ENCODE measurements around the gene ZNF570.
A peak's percentile ranks its signal among the peaks of the same experiment; 100 is the strongest.

Gene ZNF570

DNA sequence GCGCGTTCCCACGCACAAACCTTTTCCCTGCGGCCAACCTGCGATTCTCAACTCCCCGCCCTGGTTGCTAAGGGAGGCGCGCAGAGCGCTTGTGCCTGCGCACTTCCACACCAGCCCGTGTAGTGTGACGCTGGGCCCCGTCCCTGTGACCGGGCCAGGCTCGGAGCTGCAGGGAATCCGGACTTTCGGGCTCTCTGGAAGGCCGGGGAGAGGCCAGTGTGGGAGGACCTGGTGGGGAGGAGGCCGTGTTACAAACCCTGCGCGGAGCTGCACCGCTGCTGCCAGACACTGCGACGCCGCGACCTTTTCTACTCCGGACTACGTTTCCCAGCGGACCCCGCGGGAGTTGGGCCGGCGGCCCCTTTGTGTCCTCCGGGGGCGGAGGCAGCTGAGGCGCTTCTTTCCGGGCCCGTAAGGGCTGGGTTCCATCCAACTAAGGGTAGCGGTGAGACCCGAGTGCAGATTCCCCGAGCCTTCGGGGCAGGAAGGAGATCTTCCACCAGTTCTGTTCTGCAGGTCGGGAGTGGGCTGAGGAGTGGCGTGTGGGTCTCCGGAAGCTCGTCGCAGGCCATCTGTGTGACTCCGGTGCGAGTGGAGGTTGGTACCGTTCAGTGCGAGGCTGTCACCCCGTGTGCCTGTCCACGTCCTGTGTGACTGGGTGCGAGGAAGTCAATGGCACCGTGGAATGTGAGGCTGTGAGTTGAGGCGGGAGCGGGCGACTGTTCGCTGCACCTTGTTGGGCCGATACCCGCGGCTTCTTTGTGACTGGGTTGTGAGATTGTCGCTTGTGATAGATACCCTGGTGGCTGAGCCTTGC is at the start of gene ZNF570:
TSS of gene ZNF570 (plus strand) at position 396 of the 817 bp plus-strand sequence. CDS start 999 bp downstream, outside the sequence.
- no peak for DNase-seq

DNA sequence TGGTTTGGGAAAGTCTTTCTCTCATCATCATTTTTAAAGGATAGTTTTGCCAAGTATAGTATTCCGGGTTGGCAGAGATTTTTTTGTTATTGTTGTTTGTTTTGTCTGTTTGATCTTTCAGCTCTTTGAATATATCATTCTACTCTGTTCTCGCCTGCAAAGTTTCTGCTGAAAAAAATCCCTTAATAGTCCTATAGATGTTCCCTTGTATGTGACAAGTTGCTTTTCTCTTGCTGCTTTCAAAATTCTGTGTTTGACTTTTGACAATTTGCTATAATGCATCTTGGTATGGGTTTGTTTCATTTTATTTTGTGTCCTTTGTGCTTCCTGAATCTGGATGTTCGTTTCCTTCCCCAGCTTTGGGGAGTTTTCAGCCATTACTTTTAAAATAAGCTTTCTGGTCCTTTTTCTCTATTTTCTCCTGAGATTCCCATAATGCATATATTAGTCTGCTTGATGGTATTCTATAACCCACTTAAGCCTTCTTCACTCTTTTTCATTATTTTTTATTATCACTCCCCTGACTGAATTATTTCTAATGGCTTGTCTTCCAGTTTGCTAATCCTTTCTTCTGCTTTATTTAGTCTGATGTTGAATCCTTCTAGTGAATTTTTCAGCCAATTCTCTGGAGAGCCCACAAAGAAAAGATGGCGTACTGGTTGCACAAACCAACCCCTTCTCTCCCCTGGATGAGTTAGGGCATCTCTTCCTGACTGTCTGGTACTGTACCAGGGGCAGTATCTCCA is 16.5 kb upstream of the ZNF570 start:
- DNase-seq: no peak

DNA sequence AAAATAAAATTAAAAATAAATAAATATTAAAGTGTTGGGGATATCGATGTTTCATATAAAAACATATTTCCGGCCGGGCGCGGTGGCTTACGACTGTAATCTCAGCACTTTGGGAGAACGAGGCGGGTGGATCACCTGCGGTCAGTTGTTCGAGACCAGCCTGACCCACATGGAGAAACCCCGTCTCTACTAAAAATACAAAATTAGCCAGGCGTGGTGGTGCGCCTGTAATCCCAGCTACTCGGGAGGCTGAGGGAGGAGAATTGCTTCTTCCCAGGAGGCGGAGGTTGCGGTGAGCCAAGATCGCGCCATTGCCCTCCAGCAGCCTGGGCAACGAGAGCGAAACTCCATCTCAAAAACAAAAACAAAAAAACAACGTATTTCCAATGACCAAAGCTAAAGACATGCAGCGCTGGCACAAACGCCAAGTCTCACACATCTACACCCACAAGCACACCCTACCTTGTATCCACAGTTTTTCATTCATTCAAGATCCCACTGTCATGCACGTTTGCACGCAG is 2.8 kb upstream of the ZNF570 start:
- no peak for DNase-seq

DNA sequence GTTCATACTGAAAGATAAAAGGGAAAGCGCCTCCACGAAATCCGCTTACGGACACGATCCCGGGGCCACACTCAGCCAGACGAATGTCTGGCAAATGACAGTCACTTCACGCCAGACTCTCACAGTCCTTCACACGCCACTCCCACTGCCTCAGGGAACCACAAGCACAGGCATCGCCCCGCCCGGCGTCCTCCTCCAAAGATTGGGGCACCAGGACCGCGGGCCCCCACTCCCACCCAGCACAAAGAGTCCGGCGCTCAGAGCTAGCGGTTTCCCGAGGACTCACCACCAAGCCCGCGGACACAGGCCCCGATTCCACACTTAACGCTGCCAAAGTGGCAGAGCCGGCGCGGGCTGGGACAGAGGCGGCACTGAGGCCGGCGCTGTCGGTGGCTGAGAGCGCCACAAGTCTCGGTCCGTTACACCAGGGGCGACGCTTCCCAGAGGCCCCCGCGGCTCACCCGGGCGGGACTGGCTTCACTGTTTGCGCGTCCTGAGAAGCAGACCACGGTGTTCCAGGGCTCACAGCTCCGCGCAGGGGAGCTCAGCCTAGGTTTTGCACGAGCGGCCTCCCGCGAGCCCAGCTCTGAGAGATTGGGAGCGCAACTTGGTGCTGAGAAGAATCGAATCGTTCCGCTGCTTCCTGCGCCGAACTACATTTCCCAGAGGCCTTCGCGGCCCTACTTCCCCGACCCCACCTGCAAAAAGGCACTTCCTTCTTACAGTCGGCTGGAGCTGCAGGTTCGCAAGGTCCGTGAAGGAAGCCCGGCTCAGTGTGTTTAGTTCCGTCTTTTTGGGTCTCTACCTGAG is 2.2 kb upstream of the ZNF570 start, which contains the start of gene ZNF569:
TSS of gene ZNF569 (minus strand) at position 647 of the 810 bp plus-strand sequence. CDS start 22,523 bp downstream, outside the sequence.
- no peak for DNase-seq

DNA sequence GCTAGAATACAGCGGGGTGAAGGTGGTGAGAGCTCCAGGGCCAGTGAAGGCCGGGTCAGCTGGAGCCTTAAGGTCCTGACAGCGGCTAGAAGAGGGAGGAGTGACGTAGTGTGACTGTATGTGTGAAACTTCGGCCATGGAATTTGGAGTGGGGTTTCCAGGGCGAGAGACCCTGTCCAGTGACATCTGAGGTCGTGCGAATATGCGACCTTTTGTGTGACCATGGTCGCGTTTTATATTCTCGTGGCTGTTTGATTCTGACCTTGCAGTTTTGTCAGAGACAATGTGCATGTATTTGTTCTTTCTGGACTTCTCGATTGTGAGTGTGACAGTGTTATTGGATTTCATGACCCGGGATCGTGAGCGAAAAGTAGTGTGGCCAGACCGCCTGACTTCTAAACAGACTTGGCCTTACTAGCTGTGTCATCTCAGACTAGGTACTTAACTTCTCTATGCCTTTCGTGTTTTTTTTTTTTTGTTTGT is 1.5 kb upstream of the ZNF570 start:
- no peak for DNase-seq

DNA sequence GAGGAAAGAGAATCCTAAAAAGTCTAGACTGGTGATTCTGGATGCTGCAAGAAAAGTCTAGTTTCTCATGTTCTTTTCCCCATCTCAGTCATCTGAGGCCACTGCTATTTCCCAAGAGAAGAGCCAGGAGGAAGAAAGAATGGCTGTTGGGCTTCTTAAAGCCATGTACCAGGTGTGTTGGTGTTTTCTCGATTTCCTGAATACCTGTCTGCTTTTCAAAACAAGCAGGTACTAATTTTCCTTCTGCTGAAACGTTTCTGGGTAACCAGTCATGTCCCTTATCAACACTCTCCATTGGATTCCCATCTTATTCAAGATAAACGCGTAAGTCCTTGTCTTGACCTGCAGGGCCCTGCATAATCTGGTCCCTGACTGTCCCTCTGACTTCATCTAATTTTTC is 1.1 kb downstream of the ZNF570 start:
- DNase-seq: no peak

DNA sequence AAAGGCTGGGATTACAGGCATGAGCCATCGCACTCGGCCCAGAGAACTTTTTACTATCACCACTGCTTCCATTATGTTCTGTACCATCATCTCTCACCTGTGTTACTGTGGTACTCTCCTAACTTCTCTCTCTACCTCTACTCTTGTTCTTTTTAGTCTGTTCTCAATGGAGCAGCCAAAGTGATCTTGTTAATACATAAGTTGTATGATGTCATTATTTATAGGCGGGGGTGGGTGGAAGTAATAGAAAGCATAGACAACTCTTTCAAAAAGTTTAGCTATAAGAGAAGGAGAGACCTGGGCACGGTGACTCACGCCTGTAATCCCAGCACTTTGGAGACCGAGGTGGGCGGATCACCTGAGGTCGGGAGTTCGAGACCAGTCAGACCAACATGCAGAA is 3.0 kb downstream of the ZNF570 start:
- no peak for DNase-seq

DNA sequence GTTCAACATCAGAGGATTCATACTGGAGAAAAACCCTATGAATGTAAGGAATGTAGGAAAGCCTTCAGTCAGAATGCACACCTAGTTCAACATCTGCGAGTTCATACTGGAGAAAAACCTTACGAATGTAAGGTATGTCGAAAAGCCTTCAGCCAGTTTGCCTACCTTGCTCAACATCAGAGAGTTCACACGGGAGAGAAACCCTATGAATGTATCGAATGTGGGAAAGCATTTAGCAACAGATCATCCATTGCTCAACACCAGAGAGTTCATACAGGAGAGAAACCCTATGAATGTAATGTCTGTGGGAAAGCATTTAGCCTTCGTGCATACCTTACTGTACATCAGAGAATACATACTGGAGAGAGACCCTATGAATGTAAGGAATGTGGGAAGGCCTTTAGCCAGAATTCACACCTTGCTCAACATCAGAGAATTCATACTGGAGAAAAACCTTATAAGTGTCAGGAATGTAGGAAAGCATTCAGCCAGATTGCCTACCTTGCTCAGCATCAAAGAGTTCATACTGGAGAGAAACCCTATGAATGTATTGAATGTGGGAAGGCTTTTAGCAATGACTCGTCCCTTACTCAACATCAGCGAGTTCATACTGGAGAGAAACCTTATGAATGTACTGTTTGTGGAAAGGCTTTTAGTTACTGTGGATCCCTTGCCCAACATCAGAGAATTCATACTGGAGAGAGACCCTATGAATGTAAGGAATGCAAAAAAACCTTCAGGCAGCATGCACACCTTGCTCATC is 15.4 kb downstream of the ZNF570 start:
- no peak for DNase-seq

DNA sequence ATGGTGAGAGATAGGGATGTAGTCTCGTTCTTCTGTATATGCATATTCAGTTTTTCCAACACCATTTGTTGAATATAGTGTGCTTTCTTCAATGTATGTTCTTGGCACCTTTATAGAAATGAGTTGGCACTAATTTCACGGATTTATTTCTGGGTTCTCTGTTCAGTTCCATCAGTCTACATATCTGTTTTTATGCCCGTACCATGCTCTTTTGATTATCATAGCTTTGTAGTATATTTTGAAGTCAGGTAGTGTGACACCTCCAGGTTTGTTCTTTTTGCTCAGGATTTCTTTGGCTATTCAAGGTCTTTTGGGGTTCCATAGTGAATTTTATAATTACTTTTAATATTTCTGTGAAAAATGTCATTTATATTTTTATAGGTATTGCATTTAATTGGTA is 23.1 kb downstream of the ZNF570 start:
- no peak for DNase-seq

DNA sequence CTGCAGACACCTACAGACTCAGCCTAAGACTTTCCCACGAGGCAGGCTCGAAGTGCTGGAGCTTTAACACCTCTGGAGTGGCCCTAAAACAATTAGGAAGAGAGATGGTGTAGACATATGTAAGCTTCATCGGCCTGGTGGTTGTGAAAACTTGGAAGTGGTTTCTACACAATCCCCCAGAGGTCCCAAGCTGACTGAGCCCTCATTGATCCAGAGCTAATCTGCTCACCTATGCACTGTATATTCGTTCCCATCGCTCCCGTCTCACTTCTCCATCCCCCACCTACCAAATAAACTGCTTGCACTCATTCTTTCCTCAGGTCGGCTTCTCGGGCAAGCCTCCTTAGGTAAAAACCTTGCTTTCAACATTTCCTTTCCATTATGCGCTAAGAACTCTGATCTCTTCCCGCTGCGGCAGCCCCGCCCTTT is 36.8 kb downstream of the ZNF570 start:
- no peak for DNase-seq

DNA sequence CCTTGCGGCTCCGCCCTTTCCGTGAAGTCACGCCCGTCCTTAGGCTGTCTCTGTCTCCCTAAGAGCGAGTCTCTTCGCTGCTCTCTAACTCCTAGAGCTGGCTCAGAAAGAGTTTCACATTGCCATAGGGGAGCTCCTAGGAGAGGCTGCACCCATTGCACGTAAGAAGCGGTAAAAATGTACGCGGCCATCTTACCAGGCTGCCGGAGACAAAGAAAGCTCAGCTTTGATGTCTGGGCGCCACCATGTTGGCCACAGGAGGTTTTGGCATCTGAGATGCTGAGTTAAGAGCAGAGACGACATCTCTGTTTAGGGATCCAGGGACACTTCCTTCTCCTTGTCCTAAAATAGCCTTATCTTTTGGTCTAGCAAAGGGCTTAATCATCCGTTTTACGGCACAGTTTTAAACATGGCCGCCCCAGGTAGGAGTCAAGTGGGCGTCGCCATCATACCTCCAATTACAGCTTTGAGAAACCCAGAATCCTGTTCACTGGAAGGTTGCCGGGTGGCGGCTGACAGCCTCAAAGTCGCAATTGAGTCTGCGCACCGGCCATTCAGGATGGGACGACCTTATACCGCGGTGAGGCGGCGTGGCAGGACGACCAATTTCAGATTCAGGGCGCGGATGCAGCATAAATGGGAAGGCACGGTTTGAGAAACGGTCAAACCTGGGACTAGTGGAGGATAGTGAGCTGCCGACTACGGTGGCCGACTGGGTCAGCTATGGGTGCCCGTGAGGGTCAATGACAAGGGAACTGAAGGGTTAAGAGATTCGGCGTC is 37.4 kb downstream of the ZNF570 start, which contains the start of gene ZNF793:
TSS of gene ZNF793 (plus strand) at position 553 of the 780 bp plus-strand sequence. CDS start 16,501 bp downstream, outside the sequence.
- DNase-seq: peak; percentile 26

DNA sequence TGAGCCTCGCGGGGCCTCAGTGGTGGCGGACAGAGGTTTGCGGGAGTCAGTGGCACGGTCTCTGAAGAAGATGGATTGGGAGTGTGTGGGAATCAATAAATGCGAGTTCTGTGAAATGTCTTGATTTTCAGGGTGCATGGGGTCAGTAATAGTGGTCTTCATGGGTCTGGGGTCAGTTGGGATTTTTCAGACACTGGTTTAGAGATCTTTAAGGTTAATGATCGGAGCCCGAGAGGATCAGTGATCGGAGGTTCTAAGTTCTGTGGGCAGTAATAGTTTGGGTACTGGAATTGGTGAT is 38.0 kb downstream of the ZNF570 start:
- DNase-seq: no peak

DNA sequence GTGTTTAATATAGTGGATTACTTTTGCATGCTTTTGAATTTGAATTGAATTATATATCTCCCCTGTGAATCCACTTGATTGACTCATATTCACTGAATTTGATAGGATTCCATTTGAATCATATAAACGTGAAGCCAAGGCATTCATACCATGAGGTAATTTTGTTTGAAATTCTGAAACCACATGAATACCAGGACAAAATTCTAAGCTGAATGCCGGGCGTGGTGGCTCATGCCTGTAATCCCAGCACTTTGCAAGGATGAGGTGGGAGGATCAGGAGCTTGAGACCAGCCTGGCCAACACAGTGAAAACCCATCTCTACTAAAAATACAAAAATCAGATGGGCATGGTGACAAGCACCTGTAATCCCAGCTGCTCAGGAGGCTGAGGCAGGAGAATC is 42.0 kb downstream of the ZNF570 start:
- no peak for DNase-seq

DNA sequence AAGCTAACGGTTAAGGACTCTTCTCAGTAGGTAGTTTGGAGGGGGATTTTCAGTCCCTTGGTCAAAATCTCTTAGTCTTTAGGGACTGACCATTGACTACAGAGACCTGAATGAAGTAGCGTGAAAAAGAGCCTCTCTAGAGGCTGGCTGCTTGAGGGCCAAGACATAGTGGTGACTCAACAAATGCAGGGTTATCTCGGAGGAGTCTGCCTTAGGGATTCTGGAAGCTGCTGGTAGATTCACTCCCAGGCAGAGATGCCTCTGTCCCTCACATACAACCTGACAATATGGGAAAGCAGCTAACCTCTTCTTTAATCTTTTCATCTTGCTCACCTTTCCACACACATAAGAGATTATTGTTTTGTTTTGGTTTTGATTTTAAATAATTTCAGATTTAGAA is 42.7 kb downstream of the ZNF570 start:
- no peak for DNase-seq

DNA sequence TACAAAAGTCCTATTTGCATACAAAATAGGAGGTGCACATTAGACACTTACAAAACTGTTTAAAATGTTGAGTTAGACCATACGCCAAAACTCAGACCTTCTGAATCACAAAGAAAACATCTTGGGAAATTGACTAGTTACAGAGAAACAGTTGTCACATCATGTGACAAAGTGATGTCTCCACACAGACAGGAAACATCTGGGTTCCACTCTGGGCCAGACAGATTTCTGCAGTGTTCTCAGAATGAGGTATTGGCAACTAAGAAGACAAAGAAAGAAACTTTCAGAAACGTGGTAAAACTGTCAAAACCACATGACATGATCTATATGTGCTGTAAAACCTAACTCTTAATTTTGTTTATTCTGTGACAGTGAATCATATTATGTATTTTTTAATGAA is 44.2 kb downstream of the ZNF570 start:
- DNase-seq: no peak

DNA sequence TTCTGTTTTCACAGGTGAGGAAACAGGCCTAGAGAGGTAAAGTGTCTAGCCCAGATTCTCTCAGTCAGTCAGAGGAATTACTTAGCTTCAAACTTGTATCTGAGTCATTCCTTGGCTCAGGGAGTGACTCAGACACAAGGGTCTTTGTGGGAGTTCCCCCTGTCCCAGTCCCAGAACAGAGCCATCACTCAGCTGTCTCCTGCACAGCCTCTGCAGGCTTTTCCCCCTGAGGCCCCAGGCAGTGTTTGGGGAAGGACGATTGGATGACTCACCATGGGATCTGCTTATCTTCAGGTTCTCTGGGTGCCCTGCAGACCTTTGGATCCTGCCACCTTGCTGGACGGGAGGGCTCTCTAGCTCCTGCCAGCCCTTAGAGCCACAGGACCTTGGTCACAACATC is 50.7 kb downstream of the ZNF570 start:
- no peak for DNase-seq

DNA sequence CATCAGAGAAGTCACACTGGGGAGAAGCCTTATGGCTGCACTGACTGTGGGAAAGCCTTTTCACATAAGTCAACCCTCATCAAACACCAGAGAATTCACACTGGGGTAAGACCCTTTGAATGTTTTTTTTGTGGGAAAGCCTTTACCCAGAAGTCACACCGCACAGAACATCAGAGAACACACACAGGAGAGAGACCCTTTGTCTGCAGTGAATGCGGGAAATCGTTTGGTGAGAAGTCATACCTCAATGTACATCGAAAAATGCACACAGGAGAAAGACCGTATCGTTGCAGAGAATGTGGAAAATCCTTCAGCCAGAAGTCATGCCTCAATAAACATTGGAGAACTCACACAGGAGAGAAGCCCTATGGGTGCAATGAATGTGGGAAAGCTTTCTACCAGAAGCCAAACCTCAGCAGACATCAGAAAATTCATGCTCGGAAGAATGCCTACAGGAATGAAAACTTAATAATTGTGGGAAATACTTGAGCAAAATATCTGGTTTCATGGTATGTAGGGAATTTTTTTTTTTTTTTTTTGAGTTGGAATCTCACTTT is 68.3 kb downstream of the ZNF570 start:
- no peak for DNase-seq

Data from cortex of kidney (tissue), 1 donor.